Keratinocyte (primary cell): ENCODE data around the gene PAXIP1. TPM values are rescaled to one million over a fixed set of nuclear protein-coding genes. Genes with fewer than 3 reads are reported as not detected.

Experiments used
- DNase-seq: peaks from one replicate; pipeline ENCODE4 v3.0.0-alpha.2; 2011; ENCODE audit warnings: low read depth, missing footprints, low spot score
- FAIRE-seq: peaks from 2 replicates; lab custom pipeline; 2011; peaks lifted over from hg19 to GRCh38; lab: Jason Lieb, UNC
- H2AFZ ChIP-seq: 2 replicates; pipeline ENCODE4 v1.6.0; 2012; ENCODE audit warnings: low read length, control low read depth, inconsistent platforms; ENCODE audit not compliant: control insufficient read depth
- H3K27ac ChIP-seq: 2 replicates; pipeline ENCODE4 v1.5.1; 2011; ENCODE audit warnings: low read length; ENCODE audit not compliant: control insufficient read depth, insufficient read depth
- H3K27me3 ChIP-seq: 3 replicates; pipeline ENCODE4 v1.6.0; 2011; ENCODE audit warnings: low read length; ENCODE audit not compliant: control insufficient read depth, insufficient read depth; ENCODE audit errors: extremely low read depth
- H3K36me3 ChIP-seq, 2 experiments: 2 replicates in 1 of 2; 3 replicates in 1 of 2; pipeline ENCODE4 v1.5.1; 2011; ENCODE audit warnings: low read length in 2 of 2, mild to moderate bottlenecking in 1 of 2; ENCODE audit not compliant: control insufficient read depth in 2 of 2, insufficient read depth in 2 of 2; ENCODE audit errors: extremely low read depth in 1 of 2
- H3K4me1 ChIP-seq: 3 replicates; pipeline ENCODE4 v1.5.1; 2011; ENCODE audit warnings: low read length; ENCODE audit not compliant: control insufficient read depth, insufficient read depth; ENCODE audit errors: extremely low read depth
- H3K4me2 ChIP-seq: 3 replicates; pipeline ENCODE4 v1.6.0; 2011; ENCODE audit warnings: low read depth, low read length; ENCODE audit not compliant: control insufficient read depth, insufficient read depth; ENCODE audit errors: extremely low read depth
- H3K4me3 ChIP-seq, 3 experiments: fragments of 200-600 bp in 1 of 3; sonication (generic) in 1 of 3; 2 replicates in 2 of 3; 3 replicates in 1 of 3; pipeline ENCODE4 v1.5.1; 2011 to 2016; ENCODE audit warnings: low read length in 3 of 3, mild to moderate bottlenecking in 3 of 3, control low read depth in 2 of 3, inconsistent platforms in 1 of 3, low read depth in 1 of 3, mixed read lengths in 1 of 3, mixed run types in 1 of 3, moderate library complexity in 1 of 3; ENCODE audit not compliant: control insufficient read depth in 2 of 3, insufficient read depth in 2 of 3; ENCODE audit errors: extremely low read depth in 1 of 3
- H3K79me2 ChIP-seq: 2 replicates; pipeline ENCODE4 v1.6.0; 2012; ENCODE audit warnings: low read length; ENCODE audit not compliant: control insufficient read depth, insufficient read depth
- H3K9ac ChIP-seq: 3 replicates; pipeline ENCODE4 v1.6.0; 2011; ENCODE audit warnings: low read length; ENCODE audit not compliant: control insufficient read depth, insufficient read depth; ENCODE audit errors: extremely low read depth
- H3K9me1 ChIP-seq: 3 replicates; pipeline ENCODE4 v1.6.0; 2011; ENCODE audit warnings: low read length; ENCODE audit not compliant: control insufficient read depth, insufficient read depth; ENCODE audit errors: extremely low read depth
- H3K9me3 ChIP-seq: 2 replicates; pipeline ENCODE4 v1.5.1; 2012; ENCODE audit warnings: low read depth, low read length; ENCODE audit not compliant: control insufficient read depth
- H4K20me1 ChIP-seq: 3 replicates; pipeline ENCODE4 v1.6.0; 2011; ENCODE audit warnings: low read length; ENCODE audit not compliant: control insufficient read depth, insufficient read depth; ENCODE audit errors: extremely low read depth
- EZH2 ChIP-seq: IDR thresholded peaks from one replicate; pipeline ENCODE4 v1.6.1; 2012; ENCODE audit warnings: inconsistent platforms, mild to moderate bottlenecking, low read length, moderate library complexity
- dilution Hi-C: fragments of 300-500 bp; cut with MboI; formaldehyde crosslinking; loops from one replicate; pipeline ENCODE4 v1.7.0; 2020; ENCODE audit warnings: low sequenced_read_pairs; ENCODE audit not compliant: extremely low pct_ligation_motif_present
- polyA plus RNA-seq, 5 experiments: library from polyadenylated mRNA; depleted of rRNA in 3 of 5; stranded (reverse) in 3 of 5; stranded (forward) in 1 of 5; unstranded in 1 of 5; fragments of >200 nt; gene quantifications; 1 replicate in 1 of 5; 2 replicates in 3 of 5; 3 replicates in 1 of 5; pipeline versions ENCODE4 v1.2.1 to v1.2.3, GENCODE V29; 2011 to 2012; ENCODE audit warnings: missing spikeins in 2 of 5, low read depth in 1 of 5, low replicate concordance in 1 of 5
- TF ChIP-seq, protein P1 (sequence below), 3 experiments: IDR thresholded peaks in 1 of 3; conservative IDR thresholded peaks in 1 of 3; optimal IDR thresholded peaks in 1 of 3; 2 replicates in 2 of 3; 3 replicates in 1 of 3; pipeline versions ENCODE3 to v1.5.1; 2011; ENCODE audit warnings: low read length in 3 of 3, mild to moderate bottlenecking in 3 of 3, moderate library complexity in 2 of 3, control low read depth in 1 of 3, inconsistent platforms in 1 of 3; ENCODE audit not compliant: insufficient read depth in 2 of 3; ENCODE audit errors: extremely low read depth in 1 of 3

Gene PAXIP1
- polyA plus RNA-seq, 1 donor (not counting 4 experiments of a cell fraction or from before 2014, with no cell fraction given): 9.4 TPM

GRCh38 chr7:154912871-154913637 is 89.9 kb downstream of the PAXIP1 start:
- no peak overlapping the region for H3K27ac ChIP-seq
- H3K4me3 ChIP-seq: no peak overlapping the region
- no peak overlapping the region for H3K9ac ChIP-seq
- DNase-seq: no peak
- peaks cover 2% of the 10 kb centered on the region for H3K9me3 ChIP-seq
- no peak for FAIRE-seq
- no peak overlapping the region for H3K4me2 ChIP-seq
- no peaks in the 10 kb centered on the region for H3K9me1 ChIP-seq
- no peaks in the 10 kb centered on the region for H3K79me2 ChIP-seq
- no peaks in the 10 kb centered on the region for H4K20me1 ChIP-seq
- no peaks in the 10 kb centered on the region for H3K4me1 ChIP-seq
- H3K27me3 ChIP-seq: peaks cover 15% of the 10 kb centered on the region
- H3K36me3 ChIP-seq: no peaks in the 10 kb centered on the region
- no peak overlapping the region for H2AFZ ChIP-seq
- dilution Hi-C loops: no loop called here
- TF ChIP-seq, protein P1, sequence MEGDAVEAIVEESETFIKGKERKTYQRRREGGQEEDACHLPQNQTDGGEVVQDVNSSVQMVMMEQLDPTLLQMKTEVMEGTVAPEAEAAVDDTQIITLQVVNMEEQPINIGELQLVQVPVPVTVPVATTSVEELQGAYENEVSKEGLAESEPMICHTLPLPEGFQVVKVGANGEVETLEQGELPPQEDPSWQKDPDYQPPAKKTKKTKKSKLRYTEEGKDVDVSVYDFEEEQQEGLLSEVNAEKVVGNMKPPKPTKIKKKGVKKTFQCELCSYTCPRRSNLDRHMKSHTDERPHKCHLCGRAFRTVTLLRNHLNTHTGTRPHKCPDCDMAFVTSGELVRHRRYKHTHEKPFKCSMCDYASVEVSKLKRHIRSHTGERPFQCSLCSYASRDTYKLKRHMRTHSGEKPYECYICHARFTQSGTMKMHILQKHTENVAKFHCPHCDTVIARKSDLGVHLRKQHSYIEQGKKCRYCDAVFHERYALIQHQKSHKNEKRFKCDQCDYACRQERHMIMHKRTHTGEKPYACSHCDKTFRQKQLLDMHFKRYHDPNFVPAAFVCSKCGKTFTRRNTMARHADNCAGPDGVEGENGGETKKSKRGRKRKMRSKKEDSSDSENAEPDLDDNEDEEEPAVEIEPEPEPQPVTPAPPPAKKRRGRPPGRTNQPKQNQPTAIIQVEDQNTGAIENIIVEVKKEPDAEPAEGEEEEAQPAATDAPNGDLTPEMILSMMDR (optimal IDR thresholded peaks at IDR 0.05 in 1 of 3, IDR thresholded peaks at IDR 0.05 in 1 of 3, conservative IDR thresholded peaks at IDR 0.05 in 1 of 3; ENCODE audit: extremely low read depth in 1 of 3, insufficient read depth in 2 of 3, low read length in 3 of 3): no peak
- no peak for TF ChIP-seq EZH2

DNA sequence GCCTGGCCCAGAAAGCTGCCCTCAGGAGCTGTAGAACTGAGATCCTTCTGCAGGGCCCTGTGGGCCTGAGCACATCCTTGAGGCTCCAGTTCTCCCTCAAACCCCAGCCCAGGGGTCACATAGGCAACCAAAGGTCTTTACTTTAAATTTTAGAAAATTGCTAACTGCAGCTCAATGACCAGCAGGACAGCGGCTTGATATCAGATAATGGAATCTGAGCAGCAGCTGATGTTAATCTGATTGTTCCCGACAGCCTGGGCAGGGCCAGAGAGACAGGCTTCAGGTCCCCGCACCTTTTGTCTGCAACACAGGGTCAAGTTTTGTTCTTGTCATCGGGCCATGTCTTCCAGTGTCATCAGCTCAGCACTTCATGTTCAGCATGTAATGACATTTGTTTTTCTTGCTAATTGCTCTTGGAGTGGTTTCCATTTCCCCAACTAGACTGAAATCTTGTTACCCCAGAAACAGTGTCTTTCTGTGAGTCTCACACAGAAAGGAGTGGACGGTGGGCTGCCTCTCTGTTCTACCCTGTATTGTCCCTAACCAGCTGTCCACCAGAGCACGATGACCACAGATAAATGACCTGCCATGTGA is 91.0 kb downstream of the PAXIP1 start:
- Histone ChIP-seq H3K4me3 (no peak overlapping the region), H3K9me3 (peaks cover 2% of the 10 kb centered on the region), H3K36me3 (no peaks in the 10 kb centered on the region), H3K79me2 (no peaks in the 10 kb centered on the region), H4K20me1 (no peaks in the 10 kb centered on the region), H2AFZ (no peak overlapping the region), H3K4me2 (no peak overlapping the region), H3K9ac (no peak overlapping the region), H3K4me1 (no peaks in the 10 kb centered on the region), H3K9me1 (no peaks in the 10 kb centered on the region), H3K27ac (no peak overlapping the region), H3K27me3 (peaks cover 15% of the 10 kb centered on the region)
- dilution Hi-C loops: no loop called here
- no peak for DNase-seq
- TF ChIP-seq, protein P1 (optimal IDR thresholded peaks at IDR 0.05 in 1 of 3, IDR thresholded peaks at IDR 0.05 in 1 of 3, conservative IDR thresholded peaks at IDR 0.05 in 1 of 3; ENCODE audit: extremely low read depth in 1 of 3, insufficient read depth in 2 of 3, low read length in 3 of 3): no peak
- TF ChIP-seq EZH2: no peak
- FAIRE-seq: no peak
